K562 (cell line): ENCODE data around the gene PLEKHO1. TPM values are rescaled to one million over a fixed set of nuclear protein-coding genes. Genes with fewer than 3 reads are reported as not detected.

Experiments
- GATAD2B ChIP-seq: fragments of 450-650 bp; IDR thresholded peaks from 2 replicates; pipeline ENCODE4 v1.6.1; 2017; ENCODE audit warnings: mild to moderate bottlenecking, borderline replicate concordance
- MTA3 ChIP-seq: fragments of 450-650 bp; formaldehyde crosslinking; IDR thresholded peaks from 2 replicates; pipeline ENCODE4 v1.6.1; 2017; ENCODE audit warnings: mild to moderate bottlenecking, borderline replicate concordance
- NKRF ChIP-seq: fragments of 450-650 bp; IDR thresholded peaks from 2 replicates; pipeline ENCODE4 v1.6.1; 2016; ENCODE audit warnings: borderline replicate concordance
- PTTG1 ChIP-seq: fragments of 450-650 bp; IDR thresholded peaks from 2 replicates; pipeline ENCODE4 v1.6.1; 2016; ENCODE audit warnings: low read depth, mild to moderate bottlenecking, missing genetic modification characterization, missing compliant biosample characterization
- SAFB2 ChIP-seq: fragments of 200-400 bp; formaldehyde crosslinking; IDR thresholded peaks from 2 replicates; pipeline ENCODE4 v1.6.1; 2018; ENCODE audit warnings: borderline replicate concordance, low read length, low read depth, moderate library complexity; ENCODE audit not compliant: severe bottlenecking
- SMARCB1 ChIP-seq: IDR thresholded peaks from 2 replicates; pipeline ENCODE4 v1.6.1; 2011; ENCODE audit warnings: improper control_type of control experiment, low read depth; ENCODE audit not compliant: insufficient read length
- SNRNP70 ChIP-seq: fragments of 200-400 bp; formaldehyde crosslinking; optimal IDR thresholded peaks from 2 replicates; pipeline ENCODE3; 2017; ENCODE audit warnings: low read depth, low read length
- SPI1 ChIP-seq: IDR thresholded peaks from 2 replicates; pipeline ENCODE4 v1.6.1; 2011; ENCODE audit warnings: low read depth, low read length, control low read depth, borderline replicate concordance
- TBP ChIP-seq: optimal IDR thresholded peaks from 2 replicates; pipeline ENCODE3; 2011; ENCODE audit warnings: low read depth, low read length, improper control_type of control experiment
- ZBTB40 ChIP-seq, 2 experiments: fragments of 450-650 bp in 1 of 2; sonication (generic) in 1 of 2; formaldehyde crosslinking in 1 of 2; IDR thresholded peaks; 2 replicates each; pipeline versions ENCODE4 v1.7.1 to v1.9.0; 2016 to 2022; ENCODE audit warnings: inconsistent platforms in 1 of 2, mild to moderate bottlenecking in 1 of 2, missing genetic modification reagents in 1 of 2
- ZNF143 ChIP-seq: sonication (generic); formaldehyde crosslinking; IDR thresholded peaks from 2 replicates; pipeline ENCODE4 v1.9.0; 2022; ENCODE audit warnings: mild to moderate bottlenecking, missing genetic modification reagents
- ZNF583 ChIP-seq: fragments of 250-450 bp; sonication (Bioruptor Pico); IDR thresholded peaks from 2 replicates; pipeline ENCODE4 v1.4.0; 2020
- polyA plus RNA-seq, 8 experiments: library from polyadenylated mRNA; depleted of rRNA in 4 of 8; stranded (reverse) in 5 of 8; unstranded in 3 of 8; fragments of >200 nt; fragmentation: Nextera tagmentation in 2 of 8; fragmentation: Illumina TruSeq in 1 of 8; extraction: Ambion mirVana in 2 of 8; extraction: Trizol in 1 of 8; gene quantifications; 2 replicates each; pipeline versions ENCODE4 v1.2.1 to v1.2.3, GENCODE V29; 2011 to 2014; ENCODE audit warnings: inconsistent platforms in 1 of 8, missing spikeins in 1 of 8
- total RNA-seq, 7 experiments: library from RNA; depleted of rRNA in 6 of 7; stranded (reverse); fragments of >200 nt in 6 of 7; fragmentation: Illumina TruSeq in 2 of 7; extraction: Trizol in 2 of 7; gene quantifications; 2 replicates each; pipeline versions ENCODE4 v1.2.1 to v1.2.3, GENCODE V29; 2011 to 2021; ENCODE audit warnings: low replicate concordance in 1 of 7
- TF ChIP-seq, protein P1 (sequence below), 2 experiments: fragments of 450-650 bp; conservative IDR thresholded peaks; 2 replicates each; pipeline ENCODE4 v1.6.1; 2017; ENCODE audit warnings: mild to moderate bottlenecking in 2 of 2, moderate library complexity in 2 of 2

The PLEKHO1 gene
- total and polyA plus RNA-seq, 9 of the 15 experiments (the other 6 are each of a cell fraction or from before 2014, with no cell fraction given), result 0.39 to 16.2 (median 9.6) TPM

GRCh38 chr1:150165622-150166612 is 16.2 kb downstream of the PLEKHO1 start (continued):
- TF ChIP-seq GATAD2B, result peak; percentile 13; the same call in 1 of the 2 replicates
- peak; percentile 6 for TF ChIP-seq TBP
- TF ChIP-seq PTTG1 (tag), result no peak
- TF ChIP-seq ZNF583, result no peak
- TF ChIP-seq, protein P1, sequence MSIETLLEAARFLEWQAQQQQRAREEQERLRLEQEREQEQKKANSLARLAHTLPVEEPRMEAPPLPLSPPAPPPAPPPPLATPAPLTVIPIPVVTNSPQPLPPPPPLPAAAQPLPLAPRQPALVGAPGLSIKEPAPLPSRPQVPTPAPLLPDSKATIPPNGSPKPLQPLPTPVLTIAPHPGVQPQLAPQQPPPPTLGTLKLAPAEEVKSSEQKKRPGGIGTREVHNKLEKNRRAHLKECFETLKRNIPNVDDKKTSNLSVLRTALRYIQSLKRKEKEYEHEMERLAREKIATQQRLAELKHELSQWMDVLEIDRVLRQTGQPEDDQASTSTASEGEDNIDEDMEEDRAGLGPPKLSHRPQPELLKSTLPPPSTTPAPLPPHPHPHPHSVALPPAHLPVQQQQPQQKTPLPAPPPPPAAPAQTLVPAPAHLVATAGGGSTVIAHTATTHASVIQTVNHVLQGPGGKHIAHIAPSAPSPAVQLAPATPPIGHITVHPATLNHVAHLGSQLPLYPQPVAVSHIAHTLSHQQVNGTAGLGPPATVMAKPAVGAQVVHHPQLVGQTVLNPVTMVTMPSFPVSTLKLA (conservative IDR thresholded peaks at IDR 0.05), result 0 out of 4 replicates have a peak, but pooled peaks have one; percentile 26 to 31
- TF ChIP-seq ZBTB40 (IDR thresholded peaks at IDR 0.05), result no peak
- no peak for TF ChIP-seq ZBTB40 (CRISPR knock-in tag; IDR thresholded peaks at IDR 0.05)
- peak; percentile 72 for TF ChIP-seq SMARCB1
- no peak for TF ChIP-seq SPI1
- no peak for TF ChIP-seq ZNF143 (CRISPR knock-in tag)
- no peak for TF ChIP-seq MTA3
- TF ChIP-seq SAFB2, result no peak
- 0 out of 2 replicates have a peak, but pooled peaks have one; percentile 21 for TF ChIP-seq NKRF
- no peak for TF ChIP-seq SNRNP70
